Effector CD8-positive, alpha-beta T cell (primary cell): ENCODE data around the gene ZNF345.
A peak's percentile ranks its signal among the peaks of the same experiment; 100 is the strongest.

Experiments
- DNase-seq: peaks from one replicate; lab custom pipeline; 2025; lab: John Stamatoyannopoulos, UW
- total RNA-seq, 4 experiments: gene quantifications; one replicate each; lab custom pipeline; 2026; lab: John Stamatoyannopoulos, UW

ZNF345 gene
- 12.7 to 20.9 (median 17.4) reads per million in 4 experiments for total RNA-seq

- DNase-seq: peak; percentile 75
Observed at GRCh38 chr19:36850559-36851442, at the start of gene ZNF345. Gene ZNF345, plus strand, starts transcription at chr19:36850876. Its CDS starts 25,955 bp downstream, at chr19:36876831.

DNA sequence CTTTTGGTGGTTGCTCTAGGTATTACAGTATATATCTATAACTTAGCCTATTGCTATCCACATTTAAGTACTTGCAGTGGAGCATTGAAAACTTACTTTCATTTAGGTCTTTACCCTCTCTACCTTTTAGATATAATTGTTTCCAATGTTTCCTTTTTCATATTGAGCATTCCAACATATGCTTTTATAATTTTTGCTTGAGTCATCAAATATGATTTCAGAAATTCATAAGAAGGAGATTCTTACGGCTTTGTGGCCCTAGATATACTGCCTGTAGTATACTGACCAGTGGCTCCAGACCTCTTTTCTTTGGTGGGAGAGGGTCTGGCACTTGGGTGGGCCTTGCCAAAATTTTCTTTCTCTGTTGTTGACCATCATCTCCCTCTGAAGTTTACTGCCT is 45.3 kb upstream of the ZNF345 start:
- DNase-seq: no peak

GRCh38 chr19:36807029-36807428 is 43.6 kb upstream of the ZNF345 start:
- DNase-seq: no peak

DNA sequence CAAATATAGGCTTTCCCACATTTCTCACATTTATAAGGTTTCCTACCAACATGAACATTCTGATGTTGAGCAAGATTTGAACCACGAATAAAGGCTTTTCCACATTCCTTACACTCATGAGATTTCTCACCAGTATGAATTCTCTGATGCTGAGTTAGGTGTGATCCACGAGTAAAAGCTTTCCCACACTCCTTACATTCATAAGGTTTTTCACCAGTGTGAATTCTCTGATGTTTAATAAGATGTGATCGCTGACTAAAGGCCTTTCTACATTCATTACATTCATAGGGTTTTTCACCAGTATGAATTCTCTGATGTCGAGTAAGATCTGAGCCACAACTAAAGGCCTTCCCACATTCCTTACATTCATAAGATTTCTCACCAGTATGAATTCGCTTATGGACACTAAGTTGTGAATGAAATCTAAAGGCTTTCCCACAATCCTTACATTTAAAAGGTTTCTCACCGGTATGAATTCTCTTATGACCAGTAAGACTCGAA is 31.5 kb upstream of the ZNF345 start:
- DNase-seq: no peak

DNA sequence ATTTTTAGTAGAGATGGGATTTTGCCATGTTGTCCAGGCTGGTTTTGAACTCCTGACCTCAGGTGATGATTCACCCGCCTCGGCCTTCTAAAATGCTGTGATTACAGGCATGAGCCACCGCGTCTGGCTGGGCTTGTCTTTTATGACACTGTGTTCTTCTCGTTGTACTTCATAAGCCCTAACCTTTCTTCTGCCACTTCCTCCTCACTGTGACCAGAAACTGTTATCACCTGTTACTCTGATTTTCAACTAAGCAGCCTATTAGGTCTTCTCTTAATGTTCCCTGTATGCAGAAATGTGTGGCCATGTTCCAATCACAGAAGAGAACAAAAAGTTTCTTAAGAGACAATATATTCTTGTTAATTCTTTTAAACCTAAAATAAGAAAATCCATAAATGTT is 28.9 kb upstream of the ZNF345 start:
- DNase-seq: no peak

GRCh38 chr19:36833430-36833829 is 17.2 kb upstream of the ZNF345 start:
- no peak for DNase-seq

- DNase-seq: no peak
Observed at GRCh38 chr19:36837176-36837905, 13.3 kb upstream of the ZNF345 start.

GRCh38 chr19:36837906-36838783 is 12.5 kb upstream of the ZNF345 start, which contains the start of gene ZNF790:
Gene ZNF790, minus strand, starts transcription at chr19:36838387. Its CDS starts 12,768 bp downstream, at chr19:36825619.
- peak; percentile 67 for DNase-seq

DNA sequence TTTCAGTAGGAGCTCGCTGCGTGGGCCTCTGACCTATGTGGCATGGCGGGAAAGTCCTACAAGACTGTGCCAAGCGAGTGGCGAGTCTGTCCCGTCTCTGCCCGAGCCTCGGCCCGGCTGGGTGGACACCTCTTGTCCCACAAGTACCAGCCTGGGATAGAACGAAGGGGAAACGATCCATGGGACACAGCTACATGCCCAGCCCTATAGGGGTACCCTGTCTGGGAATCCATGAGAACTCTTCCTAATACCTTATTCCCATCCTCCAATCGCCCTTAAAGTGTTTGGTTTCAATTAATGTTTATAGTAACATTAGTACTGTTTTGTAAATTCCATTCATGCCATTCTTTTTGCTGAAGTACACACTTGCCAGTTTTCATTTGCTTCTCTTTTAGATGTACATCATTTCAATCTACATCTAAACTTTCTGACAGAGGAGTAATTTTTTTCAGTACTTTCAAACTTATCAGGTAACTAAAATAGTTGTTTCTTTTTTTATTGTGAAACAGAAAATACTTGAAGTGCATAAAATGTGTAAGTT is 11.8 kb upstream of the ZNF345 start:
- DNase-seq: no peak

DNA sequence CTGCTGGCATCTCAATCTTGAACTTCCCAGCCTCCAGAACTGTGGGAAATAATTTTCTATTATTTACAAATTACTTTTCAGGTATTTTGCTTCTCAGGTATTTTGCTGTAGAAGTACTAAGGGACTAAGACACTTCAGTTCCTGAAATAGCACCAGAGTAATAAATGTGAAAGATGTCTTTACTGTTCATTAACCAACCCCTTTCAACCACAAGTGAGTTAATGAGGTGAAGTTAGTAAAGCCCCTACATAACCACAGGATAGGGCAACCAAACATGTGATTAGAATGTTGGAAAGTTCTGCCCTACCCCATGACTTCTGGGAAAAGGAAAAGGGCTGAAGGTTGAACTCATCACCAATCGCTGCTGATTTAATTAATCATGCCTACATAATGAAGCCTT is 2.7 kb upstream of the ZNF345 start:
- no peak for DNase-seq

- DNase-seq: peak; percentile 79
Observed at GRCh38 chr19:36849701-36850558, 746 bp upstream of the ZNF345 start.

- no peak for DNase-seq
Observed at GRCh38 chr19:36851898-36852297, 1.2 kb downstream of the ZNF345 start.

- no peak for DNase-seq
Observed at GRCh38 chr19:36876993-36877938, 26.6 kb downstream of the ZNF345 start.

DNA sequence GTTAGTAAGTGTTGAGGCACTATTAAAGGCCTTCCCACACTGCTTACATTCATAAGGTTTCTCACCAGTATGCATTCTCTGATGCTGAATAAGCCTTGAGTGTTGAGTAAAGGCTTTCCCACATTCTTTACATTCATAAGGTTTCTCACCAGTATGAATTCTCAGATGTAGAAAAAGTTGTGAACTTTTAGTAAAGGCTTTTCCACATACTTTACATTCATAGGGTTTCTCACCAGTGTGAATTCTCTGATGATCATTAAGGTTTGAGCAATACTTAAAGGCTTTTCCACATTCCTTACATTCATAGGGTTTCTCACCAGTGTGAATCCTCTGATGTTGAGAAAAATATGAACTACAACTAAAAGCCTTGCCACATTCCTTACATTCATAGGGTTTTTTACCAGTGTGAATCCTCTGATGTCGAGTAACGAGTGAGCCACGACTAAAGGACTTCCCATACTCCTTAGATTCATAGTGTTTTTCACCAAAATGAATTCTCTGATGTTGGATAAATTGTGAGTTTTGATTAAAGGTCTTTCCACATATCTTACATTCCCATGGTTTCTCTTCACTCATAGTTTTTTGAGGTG is 41.2 kb downstream of the ZNF345 start:
- DNase-seq: no peak

DNA sequence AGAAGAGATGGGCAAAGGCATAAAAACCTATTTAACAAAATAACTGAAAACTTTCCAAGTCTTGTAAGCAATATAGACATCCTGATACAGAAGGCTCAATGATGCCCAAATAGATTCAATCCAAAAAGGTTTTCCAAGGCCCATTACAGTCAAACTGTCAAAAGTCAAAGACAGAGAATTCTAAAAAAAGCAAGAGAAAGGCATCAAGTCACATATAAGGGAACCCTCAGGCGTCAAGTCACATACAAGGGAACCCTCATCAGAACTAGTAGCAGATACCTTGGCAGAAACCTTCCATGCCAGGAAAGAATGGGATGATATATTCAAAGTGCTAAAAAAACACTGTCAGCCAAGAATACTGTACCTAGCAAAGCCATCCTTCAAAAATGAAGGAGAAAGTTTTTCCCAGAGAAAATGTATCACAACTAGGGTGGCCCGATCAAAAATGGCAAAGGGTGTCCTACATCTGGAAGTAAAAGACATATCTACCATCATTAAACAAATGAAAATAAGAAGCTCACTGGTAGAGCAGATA is 44.2 kb downstream of the ZNF345 start:
- no peak for DNase-seq

- no peak for DNase-seq
Observed at GRCh38 chr19:36898422-36898821, 47.7 kb downstream of the ZNF345 start.

- DNase-seq: peak; percentile 89
Observed at GRCh38 chr19:36915992-36916830, 65.5 kb downstream of the ZNF345 start, which contains the start of the genes ZNF568 and ZNF829. Gene ZNF568, plus strand, starts transcription at chr19:36916332. Its CDS starts 6,439 bp downstream, at chr19:36922771. Gene ZNF829, minus strand, starts transcription at chr19:36916291. Its CDS starts 1,124 bp downstream, at chr19:36915167.
